HG02759 (cell line): ENCODE measurements around the gene TBC1D3G.
"Not testable (repeated sequence)": the region's sequence is repeated elsewhere in the genome, so short reads cannot be mapped to it uniquely, and the experiment has no call there.

ENCODE experiments used
- ATAC-seq: cut with Tn5 transposase; IDR thresholded peaks from one replicate; pipeline ENCODE4 v1.9.1; 2021; ENCODE audit warnings: mild to moderate bottlenecking, moderate library complexity; ENCODE audit not compliant: unreplicated experiment

The TBC1D3G gene

GRCh38 chr17:36323584-36323983, at the start of gene TBC1D3G:
Gene TBC1D3G, plus strand, starts transcription at chr17:36323884. Its CDS starts 1,528 bp downstream, at chr17:36325412.
- ATAC-seq = not testable (repeated sequence)

DNA sequence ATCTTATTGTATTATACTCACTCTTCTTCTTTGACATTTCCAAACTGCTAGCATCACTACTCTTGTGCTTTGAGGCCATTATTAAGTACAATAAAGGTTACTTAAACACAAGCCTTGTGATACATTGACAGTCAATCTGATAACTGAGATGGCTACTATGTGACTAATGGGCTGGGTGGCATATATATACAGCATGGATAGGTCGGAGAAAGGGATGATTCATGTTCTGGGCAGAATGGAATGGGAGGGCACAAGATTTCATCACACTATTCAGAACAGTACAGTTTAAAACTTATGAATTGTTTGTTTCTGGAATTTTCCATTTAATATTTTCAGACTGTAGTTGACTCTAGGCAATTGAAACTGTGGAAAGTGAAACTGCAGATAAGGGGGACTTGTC, 40.4 kb upstream of the TBC1D3G start:
- not testable (repeated sequence) for ATAC-seq

GRCh38 chr17:36284219-36284618, 39.5 kb upstream of the TBC1D3G start:
- not testable (repeated sequence) for ATAC-seq

DNA sequence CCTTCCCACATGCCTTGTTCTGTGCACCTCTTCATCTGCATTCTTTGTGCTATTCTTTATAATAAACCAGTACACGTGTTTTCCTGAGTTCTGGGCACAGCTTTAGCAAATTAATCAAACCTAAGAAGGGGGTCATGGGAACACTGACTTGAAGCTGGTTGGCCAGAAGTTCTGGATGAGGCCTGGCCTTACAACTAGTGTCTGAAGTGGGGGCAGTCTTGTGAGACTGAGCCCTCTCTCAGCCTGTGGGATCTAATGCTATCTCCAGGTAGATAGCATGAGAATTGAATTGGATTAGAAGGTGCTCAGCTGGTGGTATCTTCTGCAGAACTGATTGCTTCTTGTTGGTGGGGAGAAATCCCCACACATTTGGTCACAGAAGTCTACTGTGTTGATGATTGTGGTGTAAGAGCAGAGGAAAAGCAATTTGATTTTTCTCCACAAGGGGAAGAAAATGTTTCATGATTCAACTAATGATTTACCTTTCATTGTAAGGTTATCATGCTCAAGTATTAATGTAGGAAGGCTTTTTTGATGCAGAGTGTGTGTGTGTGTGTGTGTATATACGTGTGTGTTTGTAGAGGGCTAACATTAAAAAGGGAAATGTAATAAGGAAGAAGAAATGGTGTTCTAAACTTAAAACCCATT, 33.6 kb upstream of the TBC1D3G start:
- not testable (repeated sequence) for ATAC-seq

- not testable (repeated sequence) for ATAC-seq
These were observed 28.5 kb upstream of the TBC1D3G start for GRCh38 chr17:36295161-36295560.

- ATAC-seq = not testable (repeated sequence)
These were observed 7.9 kb upstream of the TBC1D3G start for GRCh38 chr17:36315736-36316135.

GRCh38 chr17:36362496-36362895, 38.8 kb downstream of the TBC1D3G start:
- ATAC-seq = not testable (repeated sequence)

DNA sequence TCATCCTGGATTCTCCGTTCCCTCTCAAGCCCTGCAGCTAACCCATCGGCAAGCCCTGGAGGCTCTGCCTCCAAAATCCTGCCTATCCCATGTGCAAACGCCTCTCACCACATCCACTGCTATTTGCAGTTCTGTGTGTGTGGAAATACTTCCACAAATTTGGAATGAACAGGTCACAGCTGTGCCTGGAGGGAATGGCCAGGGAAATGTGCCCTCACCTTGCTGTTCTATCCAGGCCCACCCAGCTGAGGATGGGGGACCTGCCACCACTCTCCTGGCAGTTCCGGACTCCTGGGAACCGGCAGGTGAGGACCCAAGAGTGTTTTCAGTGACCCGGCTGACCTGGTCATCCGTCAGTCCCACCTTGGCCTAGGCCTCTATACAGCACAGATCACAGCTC, 52.3 kb downstream of the TBC1D3G start:
- not testable (repeated sequence) for ATAC-seq
